Vagina (tissue), 2 donors: ENCODE measurements around the gene MMAA.

Experiments used
- CTCF ChIP-seq, 3 experiments: fragments of 450-650 bp in 2 of 3; fragments of 200-600 bp in 1 of 3; sonication (generic) in 1 of 3; IDR thresholded peaks; one replicate each; pipeline ENCODE4 v1.5.1; 2017 to 2019; ENCODE audit warnings: antibody characterized with exemption in 3 of 3, mild to moderate bottlenecking in 2 of 3, moderate library complexity in 2 of 3
- POLR2A ChIP-seq, 2 donors: fragments of 450-650 bp; IDR thresholded peaks; one replicate each; pipeline ENCODE4 v1.6.1; 2017; ENCODE audit warnings: antibody characterized with exemption in 2 of 2, mild to moderate bottlenecking in 2 of 2, moderate library complexity in 2 of 2

GRCh38 chr4:145643295-145643694 lies 24.1 kb downstream of the MMAA start:
- TF ChIP-seq CTCF (IDR thresholded peaks at IDR 0.05) (no peak), POLR2A (IDR thresholded peaks at IDR 0.05) (no peak)
